ENCODE measurements around the gene SQOR. TPM values are rescaled to one million over a fixed set of nuclear protein-coding genes. Genes with fewer than 3 reads are reported as not detected.

SQOR gene
- total and polyA plus RNA-seq, 2 experiments from 2014 or later, result 19.7 to 21.9 TPM

DNA sequence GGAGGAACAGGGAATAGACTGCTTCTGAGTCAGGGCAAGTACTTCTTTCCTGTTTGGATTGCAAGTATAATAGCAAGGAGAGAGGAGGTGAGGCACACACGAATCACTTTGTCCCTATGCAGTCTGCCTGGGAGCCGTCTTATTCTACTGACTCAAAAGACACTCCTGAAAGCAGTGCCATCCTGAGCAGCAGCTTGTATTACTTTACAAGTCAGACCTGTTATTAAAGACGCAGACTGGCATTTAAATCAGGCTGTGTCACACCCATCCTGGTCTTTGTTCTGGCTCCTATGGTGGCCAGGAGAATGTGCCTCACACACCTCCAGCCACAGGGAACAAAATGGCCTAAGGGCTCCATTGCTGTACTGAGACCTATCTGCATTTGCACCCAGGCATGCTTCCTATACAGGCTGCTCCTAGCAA lies 17.9 kb upstream of the SQOR start:
- H3K4me1 ChIP-seq (ENCODE audit: insufficient read depth), result no peaks in the 10 kb centered on the region
- no peak for TF ChIP-seq EZH2 (IDR thresholded peaks at IDR 0.05; ENCODE audit: insufficient read depth, poor library complexity, severe bottlenecking)
- no peak for TF ChIP-seq EZH2phosphoT487 (IDR thresholded peaks at IDR 0.05; ENCODE audit: insufficient read depth, low read depth)
- H3K4me2 ChIP-seq (ENCODE audit: unreplicated experiment), result no peak overlapping the region
- H3K27me3 ChIP-seq (replicated peaks; ENCODE audit: insufficient read depth), result no peaks in the 10 kb centered on the region
- H3K9me2 ChIP-seq (ENCODE audit: insufficient read depth), result no peaks in the 10 kb centered on the region
- H4K20me1 ChIP-seq (ENCODE audit: insufficient read depth), result no peaks in the 10 kb centered on the region
- peak; percentile 53 for DNase-seq
- H3K4me3 ChIP-seq, result no peak overlapping the region
- H3F3A ChIP-seq (ENCODE audit: insufficient read depth), result peaks cover 10% of the 10 kb centered on the region; the same call in 1 of the 2 replicates
- H3K36me3 ChIP-seq (ENCODE audit: low read depth), result no peaks in the 10 kb centered on the region
- 39 to 54% methylated on average over 3 of the region's 3 CpGs for WGBS, 2 experiments (ENCODE audit: low coverage in 1 of 2, low lambda C conversion rate in 2 of 2, missing lambda C conversion rate in 2 of 2)
- H2AFZ ChIP-seq, result no peak overlapping the region
- in situ Hi-C loops (cut with MboI), result loop anchor here (25.0 kb wide), 1 partner anchor 430 kb away; the partner anchor contains the start of gene SHF
- no peak overlapping the region for H3K9ac ChIP-seq
- H3K9me3 ChIP-seq (ENCODE audit: low read depth), result no peaks in the 10 kb centered on the region
- H3K27ac ChIP-seq, result no peak overlapping the region
- no peaks in the 10 kb centered on the region for H3K79me2 ChIP-seq (ENCODE audit: insufficient read depth)

DNA sequence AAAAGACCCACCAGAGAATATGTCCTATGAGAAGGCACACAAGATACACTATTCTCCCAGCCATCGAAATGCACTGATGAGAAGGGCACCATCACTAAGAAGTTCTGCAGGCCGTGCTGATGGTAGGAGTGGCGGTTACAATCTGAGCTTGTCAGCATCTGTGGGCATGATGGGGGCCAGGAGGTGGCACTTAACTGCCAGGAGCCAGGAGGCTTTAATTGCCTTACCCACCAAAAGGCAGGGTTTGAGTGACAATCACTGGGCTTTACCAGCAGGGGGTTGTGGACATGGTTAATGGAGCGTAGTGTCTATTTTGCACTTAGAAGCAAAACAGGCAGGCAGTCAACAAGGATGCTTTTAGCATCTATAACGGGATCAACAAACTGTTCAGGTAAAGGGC lies 16.0 kb upstream of the SQOR start:
- TF ChIP-seq EZH2phosphoT487 (IDR thresholded peaks at IDR 0.05; ENCODE audit: insufficient read depth, low read depth), result no peak
- no peak for TF ChIP-seq EZH2 (IDR thresholded peaks at IDR 0.05; ENCODE audit: insufficient read depth, poor library complexity, severe bottlenecking)
- Histone ChIP-seq H3K27ac (no peak overlapping the region), H3K27me3 (replicated peaks; ENCODE audit: insufficient read depth) (no peaks in the 10 kb centered on the region), H3F3A (ENCODE audit: insufficient read depth) (peaks cover 10% of the 10 kb centered on the region; the same call in 1 of the 2 replicates), H3K9me2 (ENCODE audit: insufficient read depth) (no peaks in the 10 kb centered on the region), H3K4me2 (ENCODE audit: unreplicated experiment) (no peak overlapping the region), H3K9me3 (ENCODE audit: low read depth) (no peaks in the 10 kb centered on the region), H3K36me3 (ENCODE audit: low read depth) (no peaks in the 10 kb centered on the region), H3K4me1 (ENCODE audit: insufficient read depth) (no peaks in the 10 kb centered on the region), H3K9ac (no peak overlapping the region), H4K20me1 (ENCODE audit: insufficient read depth) (no peaks in the 10 kb centered on the region), H3K79me2 (ENCODE audit: insufficient read depth) (no peaks in the 10 kb centered on the region), H2AFZ (no peak overlapping the region), H3K4me3 (no peak overlapping the region)
- in situ Hi-C loops (cut with MboI), result loop anchor here (25.0 kb wide), 1 partner anchor 432 kb away; the partner anchor contains the start of gene SHF
- WGBS, 2 experiments (ENCODE audit: low coverage in 1 of 2, low lambda C conversion rate in 2 of 2, missing lambda C conversion rate in 2 of 2), result 94% methylated on average over 5 of the region's 5 CpGs
- no peak for DNase-seq

DNA sequence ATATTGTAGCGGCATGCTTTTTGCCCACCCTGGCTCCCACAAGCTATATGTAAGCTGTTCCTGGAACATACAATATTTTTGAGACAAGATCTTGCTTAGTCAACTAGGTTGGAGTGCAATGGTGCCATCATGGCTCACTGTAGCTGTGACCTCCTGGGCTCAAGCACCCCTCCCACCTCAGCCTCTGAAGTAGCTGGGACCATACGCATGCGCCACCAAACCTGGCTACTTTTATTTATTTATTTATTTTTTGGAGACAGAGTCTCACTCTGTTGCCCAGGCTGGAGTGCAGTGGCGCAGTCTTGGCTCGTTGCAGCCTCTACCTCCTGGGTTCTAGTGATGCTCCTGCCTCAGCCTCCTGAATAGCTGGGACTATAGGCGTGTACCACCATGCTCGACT lies 6.7 kb upstream of the SQOR start:
- in situ Hi-C loops (cut with MboI), result no loop called here
- Histone ChIP-seq H2AFZ (no peak overlapping the region), H3K4me2 (ENCODE audit: unreplicated experiment) (no peak overlapping the region)

DNA sequence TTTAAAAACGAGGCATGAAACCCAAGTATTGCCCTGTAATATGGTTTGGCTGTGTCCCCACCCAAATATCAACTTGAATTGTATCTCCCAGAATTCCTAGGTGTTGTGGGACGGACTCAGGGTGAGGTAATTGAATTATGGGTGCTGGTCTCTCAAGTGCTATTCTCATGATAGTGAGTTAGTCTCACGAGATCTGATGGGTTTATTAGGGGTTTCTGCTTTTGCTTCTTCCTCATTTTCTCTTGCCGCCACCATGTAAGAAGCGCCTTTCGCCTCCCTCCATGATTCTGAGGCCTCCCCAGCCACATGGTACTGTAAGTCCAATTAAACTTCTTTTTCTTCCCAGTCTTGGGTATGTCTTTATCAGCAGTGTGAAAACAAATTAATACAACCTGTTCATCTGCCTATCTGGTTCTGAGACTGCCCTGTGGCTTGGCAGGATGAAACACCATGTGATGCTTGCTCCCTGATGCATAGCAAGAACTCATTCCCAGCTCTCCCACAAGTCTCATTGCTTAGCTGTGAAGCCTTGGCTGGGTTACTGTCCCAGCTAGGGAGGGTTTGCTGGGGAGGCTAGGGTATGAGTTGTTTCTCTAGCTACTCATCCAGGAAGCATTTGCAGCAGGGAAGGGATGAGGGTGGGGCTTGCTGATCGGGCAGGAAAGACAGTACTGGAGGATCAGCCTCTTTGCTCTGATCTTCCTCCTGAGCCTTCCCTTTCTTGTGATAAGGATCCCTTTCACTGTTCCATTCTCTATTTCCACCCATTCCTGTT lies 3.7 kb upstream of the SQOR start:
- H3K9ac ChIP-seq, result peak overlapping the region; percentile 59
- peaks cover 15% of the 10 kb centered on the region for H3K4me1 ChIP-seq (ENCODE audit: insufficient read depth)
- peak overlapping the region; percentile 91 for H2AFZ ChIP-seq
- no peaks in the 10 kb centered on the region for H3K27me3 ChIP-seq (replicated peaks; ENCODE audit: insufficient read depth)
- 76 to 79% methylated on average over 7 of the region's 7 CpGs for WGBS, 2 experiments (ENCODE audit: low coverage in 1 of 2, low lambda C conversion rate in 2 of 2, missing lambda C conversion rate in 2 of 2)
- H3K36me3 ChIP-seq (ENCODE audit: low read depth), result no peaks in the 10 kb centered on the region
- in situ Hi-C loops (cut with MboI), result no loop called here
- peaks cover 10% of the 10 kb centered on the region for H3F3A ChIP-seq (ENCODE audit: insufficient read depth)
- no peaks in the 10 kb centered on the region for H4K20me1 ChIP-seq (ENCODE audit: insufficient read depth)
- peak overlapping the region; percentile 68 for H3K4me3 ChIP-seq
- no peaks in the 10 kb centered on the region for H3K9me2 ChIP-seq (ENCODE audit: insufficient read depth)
- TF ChIP-seq EZH2 (IDR thresholded peaks at IDR 0.05; ENCODE audit: insufficient read depth, poor library complexity, severe bottlenecking), result no peak
- TF ChIP-seq EZH2phosphoT487 (IDR thresholded peaks at IDR 0.05; ENCODE audit: insufficient read depth, low read depth), result no peak
- H3K4me2 ChIP-seq (ENCODE audit: unreplicated experiment), result peak overlapping the region; percentile 89
- H3K79me2 ChIP-seq (ENCODE audit: insufficient read depth), result no peaks in the 10 kb centered on the region; the same call in 1 of the 2 replicates
- H3K27ac ChIP-seq, result peak overlapping the region; percentile 82
- no peaks in the 10 kb centered on the region for H3K9me3 ChIP-seq (ENCODE audit: low read depth)
- peak; percentile 96 for DNase-seq

More for the DNA sequence above, 6.7 kb upstream of the SQOR start:
- H4K20me1 ChIP-seq (ENCODE audit: insufficient read depth), result no peaks in the 10 kb centered on the region
- no peaks in the 10 kb centered on the region for H3K9me2 ChIP-seq (ENCODE audit: insufficient read depth)
- H3K27ac ChIP-seq, result no peak overlapping the region
- no peaks in the 10 kb centered on the region for H3K9me3 ChIP-seq (ENCODE audit: low read depth)
- H3F3A ChIP-seq (ENCODE audit: insufficient read depth), result peaks cover 10% of the 10 kb centered on the region
- no peaks in the 10 kb centered on the region for H3K36me3 ChIP-seq (ENCODE audit: low read depth)
- H3K27me3 ChIP-seq (replicated peaks; ENCODE audit: insufficient read depth), result no peaks in the 10 kb centered on the region
- 75 to 79% methylated on average over 7 of the region's 7 CpGs for WGBS, 2 experiments (ENCODE audit: low coverage in 1 of 2, low lambda C conversion rate in 2 of 2, missing lambda C conversion rate in 2 of 2)
- no peak overlapping the region for H3K9ac ChIP-seq
- TF ChIP-seq EZH2phosphoT487 (IDR thresholded peaks at IDR 0.05; ENCODE audit: insufficient read depth, low read depth), result no peak
- TF ChIP-seq EZH2 (IDR thresholded peaks at IDR 0.05; ENCODE audit: insufficient read depth, poor library complexity, severe bottlenecking), result no peak
- no peak for DNase-seq
- no peaks in the 10 kb centered on the region for H3K79me2 ChIP-seq (ENCODE audit: insufficient read depth)
- peaks cover 10% of the 10 kb centered on the region for H3K4me1 ChIP-seq (ENCODE audit: insufficient read depth)
- H3K4me3 ChIP-seq, result no peak overlapping the region

Measured in GM23248 (cell line).